IMR-90 (cell line): ENCODE results near the gene AAMDC. TPM values are rescaled to one million over a fixed set of nuclear protein-coding genes. Genes with fewer than 3 reads are reported as not detected.

ENCODE experiments used
- ATAC-seq: fragments of 200-7000 bp; cut with Tn5 transposase; 2 replicates; pipeline ENCODE4 v1.9.1; 2020; ENCODE audit warnings: low read depth, mild to moderate bottlenecking, moderate library complexity
- BruUV-seq: library from RNA; stranded (reverse); fragments of 400-500 nt; replicated peaks from 2 replicates; lab custom pipeline; 2021; lab: Mats Ljungman, UMichigan
- CTCF ChIA-PET: fragments of 300-600 bp; formaldehyde crosslinking; extraction: SDS; loops from one replicate; lab custom pipeline; 2021; ENCODE audit warnings: antibody characterized with exemption; lab: Yijun Ruan, JAX
- POLR2A ChIA-PET: fragments of 300-600 bp; sonication (Branson Sonifier 250); formaldehyde crosslinking; loops from one replicate; lab custom pipeline; 2022; ENCODE audit warnings: antibody characterized with exemption; ENCODE audit not compliant: unreplicated experiment; lab: Charles Lee
- DNase-seq: peaks from one replicate; pipeline ENCODE4 v3.0.0; 2013
- H2AFZ ChIP-seq: replicated peaks from 2 replicates; pipeline ENCODE3; 2013; ENCODE audit warnings: low read length, mild to moderate bottlenecking; ENCODE audit not compliant: poor library complexity
- H2AK5ac ChIP-seq: 2 replicates; pipeline ENCODE4 v1.6.1; 2013; ENCODE audit warnings: low read depth, low read length, inconsistent platforms
- H2AK9ac ChIP-seq: replicated peaks from 2 replicates; pipeline ENCODE3; 2013; ENCODE audit warnings: mild to moderate bottlenecking, low read depth, low read length, moderate library complexity; ENCODE audit not compliant: poor library complexity
- H2BK120ac ChIP-seq: 2 replicates; pipeline ENCODE4 v1.6.1; 2013; ENCODE audit warnings: low read depth, low read length, inconsistent platforms
- H2BK15ac ChIP-seq: 3 replicates; pipeline ENCODE4 v1.6.1; 2013; ENCODE audit warnings: low read depth, low read length, inconsistent platforms
- H2BK20ac ChIP-seq: 2 replicates; pipeline ENCODE4 v1.6.1; 2013; ENCODE audit warnings: low read depth, mild to moderate bottlenecking, inconsistent platforms, low read length, moderate library complexity
- H2BK5ac ChIP-seq: 2 replicates; pipeline ENCODE4 v1.6.1; 2013; ENCODE audit warnings: mild to moderate bottlenecking, low read depth, low read length, inconsistent platforms; ENCODE audit not compliant: poor library complexity, severe bottlenecking
- H3K14ac ChIP-seq: replicated peaks from 2 replicates; pipeline ENCODE4 v1.6.1; 2013; ENCODE audit warnings: low read depth, low read length, inconsistent platforms
- H3K18ac ChIP-seq: 2 replicates; pipeline ENCODE4 v1.6.1; 2013; ENCODE audit warnings: low read depth, low read length, control low read depth
- H3K23ac ChIP-seq: 2 replicates; pipeline ENCODE4 v1.6.1; 2013; ENCODE audit warnings: low read depth, low read length, inconsistent platforms
- H3K27ac ChIP-seq: 2 replicates; pipeline ENCODE4 v1.5.1; 2013; ENCODE audit warnings: mild to moderate bottlenecking, control low read depth, low read length; ENCODE audit not compliant: insufficient read depth
- H3K27me3 ChIP-seq: 2 replicates; pipeline ENCODE4 v1.6.1; 2013; ENCODE audit warnings: low read length; ENCODE audit not compliant: control insufficient read depth, insufficient read depth
- H3K36me3 ChIP-seq: 2 replicates; pipeline ENCODE4 v1.6.1; 2013; ENCODE audit warnings: low read length, mixed read lengths; ENCODE audit not compliant: control insufficient read depth, insufficient read depth
- H3K4ac ChIP-seq: 2 replicates; pipeline ENCODE4 v1.6.1; 2013; ENCODE audit warnings: low read depth, low read length, inconsistent platforms
- H3K4me1 ChIP-seq: 2 replicates; pipeline ENCODE4 v1.6.1; 2013; ENCODE audit warnings: low read length, mixed read lengths; ENCODE audit not compliant: control insufficient read depth, insufficient read depth
- H3K4me2 ChIP-seq: 2 replicates; pipeline ENCODE4 v1.6.1; 2013; ENCODE audit warnings: low read depth, mild to moderate bottlenecking, control low read depth, low read length, moderate library complexity
- H3K4me3 ChIP-seq: 2 replicates; pipeline ENCODE4 v1.5.1; 2013; ENCODE audit warnings: low read depth, mild to moderate bottlenecking, control low read depth, low read length, moderate library complexity; ENCODE audit not compliant: insufficient read depth
- H3K56ac ChIP-seq: 2 replicates; pipeline ENCODE4 v1.6.1; 2013; ENCODE audit warnings: low read length, inconsistent platforms; ENCODE audit not compliant: insufficient read depth; ENCODE audit errors: extremely low read depth
- H3K79me1 ChIP-seq, 2 experiments: 2 replicates each; pipeline ENCODE4 v1.6.1; 2013; ENCODE audit warnings: low read length in 2 of 2, inconsistent platforms in 1 of 2, low read depth in 1 of 2
- H3K9ac ChIP-seq: 2 replicates; pipeline ENCODE4 v1.6.1; 2013; ENCODE audit warnings: low read depth, low read length, control low read depth
- H3K9me1 ChIP-seq: 2 replicates; pipeline ENCODE4 v1.6.1; 2013; ENCODE audit warnings: low read length, inconsistent platforms; ENCODE audit not compliant: insufficient read depth
- H3K9me3 ChIP-seq: 2 replicates; pipeline ENCODE4 v1.6.1; 2013; ENCODE audit warnings: low read length; ENCODE audit not compliant: control insufficient read depth, insufficient read depth
- H4K20me1 ChIP-seq: 2 replicates; pipeline ENCODE4 v1.6.1; 2013; ENCODE audit warnings: low read length, inconsistent platforms; ENCODE audit not compliant: insufficient read depth
- H4K5ac ChIP-seq: 2 replicates; pipeline ENCODE4 v1.6.1; 2013; ENCODE audit warnings: mild to moderate bottlenecking, low read depth, low read length, control low read depth
- H4K8ac ChIP-seq, 2 experiments: 2 replicates each; pipeline ENCODE4 v1.6.1; 2013; ENCODE audit warnings: low read depth in 2 of 2, low read length in 2 of 2, control low read depth in 1 of 2, inconsistent platforms in 1 of 2
- H4K91ac ChIP-seq: 2 replicates; pipeline ENCODE4 v1.6.1; 2013; ENCODE audit warnings: low read depth, low read length, inconsistent platforms; ENCODE audit not compliant: insufficient read depth
- CEBPB ChIP-seq: IDR thresholded peaks from 2 replicates; pipeline ENCODE4 v1.6.1; 2012; ENCODE audit warnings: low read depth, low read length, improper control_type of control experiment
- CHD1 ChIP-seq: IDR thresholded peaks from 2 replicates; pipeline ENCODE4 v1.6.1; 2012; ENCODE audit warnings: low read depth, low read length, improper control_type of control experiment
- CTCF ChIP-seq: conservative IDR thresholded peaks from 2 replicates; pipeline ENCODE4 v1.5.1; 2012; ENCODE audit warnings: mild to moderate bottlenecking, low read depth, low read length, improper control_type of control experiment
- MAFK ChIP-seq: IDR thresholded peaks from 2 replicates; pipeline ENCODE4 v1.6.1; 2012; ENCODE audit warnings: low read depth, low read length, improper control_type of control experiment
- MAZ ChIP-seq: IDR thresholded peaks from 2 replicates; pipeline ENCODE4 v1.6.1; 2012; ENCODE audit warnings: low read depth, mild to moderate bottlenecking, low read length, improper control_type of control experiment, moderate library complexity, borderline replicate concordance
- NFE2L2 ChIP-seq: fragments of 150-350 bp; IDR thresholded peaks from 2 replicates; pipeline ENCODE4 v1.6.1; 2016; ENCODE audit warnings: low read depth, mild to moderate bottlenecking, low read length
- POLR2A ChIP-seq: IDR thresholded peaks from 2 replicates; pipeline ENCODE4 v1.6.1; 2012; ENCODE audit warnings: mild to moderate bottlenecking, low read depth, low read length
- RCOR1 ChIP-seq: IDR thresholded peaks from 2 replicates; pipeline ENCODE4 v1.6.1; 2012; ENCODE audit warnings: mild to moderate bottlenecking, low read length, improper control_type of control experiment; ENCODE audit not compliant: insufficient replicate concordance
- RFX5 ChIP-seq: IDR thresholded peaks from 2 replicates; pipeline ENCODE4 v1.8.0; 2012; ENCODE audit warnings: low read depth, mild to moderate bottlenecking, low read length, moderate library complexity
- SMC3 ChIP-seq: fragments of 150-350 bp; IDR thresholded peaks from 2 replicates; pipeline ENCODE4 v1.6.1; 2016; ENCODE audit warnings: low read depth, mild to moderate bottlenecking, antibody characterized with exemption, low read length, moderate library complexity
- USF2 ChIP-seq: fragments of 150-350 bp; IDR thresholded peaks from 2 replicates; pipeline ENCODE4 v1.6.1; 2017; ENCODE audit warnings: mild to moderate bottlenecking, antibody characterized with exemption, low read length, low read depth
- WGBS, 2 experiments: methylation state at CpG; one replicate each; pipeline versions ENCODE4 v1.1.5 to v1.1.7; 2013; ENCODE audit warnings: missing lambda C conversion rate in 2 of 2; ENCODE audit not compliant: insufficient read length in 1 of 2; ENCODE audit errors: extremely low coverage in 2 of 2; 5-methylcytosine and 5-hydroxymethylcytosine counted together
- dilution Hi-C: fragments of 300-500 bp; cut with HindIII; formaldehyde crosslinking; loops from one replicate; pipeline ENCODE4 v1.14.3; 2018; ENCODE audit warnings: low sequenced_read_pairs; ENCODE audit not compliant: unreplicated experiment
- in situ Hi-C: fragments of 300-500 bp; cut with MboI; formaldehyde crosslinking; loops from 3 replicates; pipeline ENCODE4 v1.14.3; 2019; ENCODE audit warnings: low sequenced_read_pairs, inconsistent platforms, mixed read lengths
- intact Hi-C: fragments of 100-400 bp; cut with micrococcal nuclease; formaldehyde crosslinking; loops from 2 replicates; pipeline ENCODE4 v1.10.0; 2022
- polyA plus RNA-seq, 3 experiments: library from polyadenylated mRNA; depleted of rRNA; stranded (reverse); fragments of >200 nt; gene quantifications; 2 replicates each; pipeline ENCODE4 v1.2.3, GENCODE V29; 2012; ENCODE audit warnings: low replicate concordance in 1 of 3
- total RNA-seq: library from RNA; depleted of rRNA; stranded (reverse); fragments of >200 nt; gene quantifications from 2 replicates; pipeline ENCODE4 v1.2.3, GENCODE V29; 2012

Gene AAMDC
- total and polyA plus RNA-seq, 2 of the 4 experiments (the other 2 are of a cell fraction) = 15.8 to 47.6 TPM

- H2BK15ac ChIP-seq = no peak overlapping the region
- H4K8ac ChIP-seq = no peak overlapping the region
- no peak overlapping the region for H3K4ac ChIP-seq
- no peak overlapping the region for H3K4me2 ChIP-seq
- no peak overlapping the region for H2BK5ac ChIP-seq
- H2AK9ac ChIP-seq = no peak overlapping the region
- H3K14ac ChIP-seq = no peak overlapping the region
- POLR2A ChIA-PET = no interaction called here
- H2AFZ ChIP-seq = no peak overlapping the region
- no TSS peak for BruUV-seq
- H2BK20ac ChIP-seq = no peak overlapping the region
- no peak overlapping the region for H4K5ac ChIP-seq
- dilution Hi-C loops (no loop called here), intact Hi-C loops (no loop called here), in situ Hi-C loops (no loop called here)
- ATAC-seq (no peak), DNase-seq (no peak)
- no peak overlapping the region for H3K18ac ChIP-seq
- no CpG with 5 or more reads among the region's 2 CpGs for WGBS, 2 experiments
- H4K91ac ChIP-seq = no peak overlapping the region
- no peak overlapping the region for H3K9ac ChIP-seq
- H3K79me1 ChIP-seq = peaks cover 19 to 62% of the 10 kb centered on the region in 2 experiments
- no peak overlapping the region for H2BK120ac ChIP-seq
- peaks cover 93% of the 10 kb centered on the region for H4K20me1 ChIP-seq
- no peaks in the 10 kb centered on the region for H3K27me3 ChIP-seq
- CTCF ChIA-PET = no interaction called here
- H3K9me1 ChIP-seq = peaks cover 9% of the 10 kb centered on the region
- no peaks in the 10 kb centered on the region; the same call in 1 of the 2 replicates for H3K9me3 ChIP-seq
- no peaks in the 10 kb centered on the region for H3K4me1 ChIP-seq
- no peak overlapping the region for H3K56ac ChIP-seq
- H3K27ac ChIP-seq = no peak overlapping the region
- no peak overlapping the region for H2AK5ac ChIP-seq
- no peak overlapping the region for H3K23ac ChIP-seq
- no peak for TF ChIP-seq RFX5
- no peak for TF ChIP-seq RCOR1
- TF ChIP-seq NFE2L2 = no peak
- TF ChIP-seq POLR2A = no peak
- no peak for TF ChIP-seq MAFK
- TF ChIP-seq MAZ = no peak
- no peak for TF ChIP-seq CTCF
- no peak for TF ChIP-seq CEBPB
- no peak for TF ChIP-seq USF2
- no peak for TF ChIP-seq SMC3
- TF ChIP-seq CHD1 = no peak
- H3K4me3 ChIP-seq = no peak overlapping the region
- H3K36me3 ChIP-seq = peaks cover 9% of the 10 kb centered on the region
Measured at GRCh38 chr11:77793972-77794371, 27.0 kb upstream of the AAMDC start.
